Chondrocyte (in vitro differentiated cells): ENCODE data around the gene SPDL1. TPM values are rescaled to one million over a fixed set of nuclear protein-coding genes. Genes with fewer than 3 reads are reported as not detected.

Experiments used
- DNase-seq: peaks from one replicate; pipeline ENCODE4 v3.0.0; 2021; ENCODE audit warnings: mixed read lengths, low spot score
- H3K27ac Mint-ChIP-seq: one replicate; pipeline ENCODE4 v1.8.0; 2021; ENCODE audit warnings: mild to moderate bottlenecking, moderate library complexity, mixed read lengths; ENCODE audit not compliant: unreplicated experiment
- H3K27me3 Mint-ChIP-seq: 2 replicates; pipeline ENCODE4 v1.8.0; 2021; ENCODE audit warnings: low read depth, mixed read lengths
- H3K36me3 Mint-ChIP-seq: 2 replicates; pipeline ENCODE4 v1.8.0; 2021; ENCODE audit warnings: low read depth, mixed read lengths
- H3K4me1 Mint-ChIP-seq: 2 replicates; pipeline ENCODE4 v1.8.0; 2021; ENCODE audit warnings: low read depth, mild to moderate bottlenecking, mixed read lengths
- H3K4me3 Mint-ChIP-seq: one replicate; pipeline ENCODE4 v1.8.0; 2021; ENCODE audit warnings: mild to moderate bottlenecking, moderate library complexity, mixed read lengths; ENCODE audit not compliant: unreplicated experiment
- H3K9me3 Mint-ChIP-seq: 2 replicates; pipeline ENCODE4 v1.8.0; 2021; ENCODE audit warnings: low read depth, mixed read lengths
- total RNA-seq: library from RNA; stranded (reverse); gene quantifications from 3 replicates; pipeline ENCODE4 v1.2.1, GENCODE V29; 2021
- TF ChIP-seq, protein P1 (sequence below): fragments of 200-600 bp; sonication (generic); IDR thresholded peaks from 2 replicates; pipeline ENCODE4 v1.5.0; 2021; ENCODE audit warnings: antibody characterized with exemption, mild to moderate bottlenecking, moderate library complexity

Gene SPDL1
- total RNA-seq, 1 donor from 2014 or later, result 22.3 TPM

DNA sequence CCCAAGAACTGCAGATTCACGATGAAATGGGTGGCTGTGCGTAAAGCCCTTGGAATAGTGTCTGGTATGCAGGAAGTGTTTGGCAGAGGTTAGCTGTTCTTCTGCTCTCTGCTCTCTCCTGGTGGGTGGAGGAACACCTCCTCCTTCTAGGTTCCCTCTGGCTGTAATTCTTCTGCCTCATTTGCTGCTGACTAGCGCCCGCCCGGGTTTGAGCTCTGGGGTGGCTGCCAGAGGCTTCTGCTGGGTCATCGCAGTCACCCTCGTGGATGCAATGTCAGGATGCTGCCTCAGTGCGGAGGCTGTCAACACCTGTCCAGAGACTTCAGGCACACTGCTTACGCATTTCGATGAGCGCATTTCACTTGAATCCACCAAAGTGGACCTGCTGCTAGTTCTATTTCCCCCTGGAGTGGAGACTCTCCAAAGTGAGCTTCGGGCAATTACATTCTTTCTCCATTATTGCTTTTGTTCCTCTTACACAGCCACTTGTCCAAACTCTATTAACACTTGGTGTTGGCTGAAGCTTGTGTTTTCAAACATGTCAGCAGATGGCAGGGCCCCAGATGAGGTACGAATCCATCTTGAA, 65.2 kb downstream of the SPDL1 start:
- no peak for DNase-seq
- peaks cover 2% of the 10 kb centered on the region for H3K36me3 Mint-ChIP-seq
- TF ChIP-seq, protein P1, sequence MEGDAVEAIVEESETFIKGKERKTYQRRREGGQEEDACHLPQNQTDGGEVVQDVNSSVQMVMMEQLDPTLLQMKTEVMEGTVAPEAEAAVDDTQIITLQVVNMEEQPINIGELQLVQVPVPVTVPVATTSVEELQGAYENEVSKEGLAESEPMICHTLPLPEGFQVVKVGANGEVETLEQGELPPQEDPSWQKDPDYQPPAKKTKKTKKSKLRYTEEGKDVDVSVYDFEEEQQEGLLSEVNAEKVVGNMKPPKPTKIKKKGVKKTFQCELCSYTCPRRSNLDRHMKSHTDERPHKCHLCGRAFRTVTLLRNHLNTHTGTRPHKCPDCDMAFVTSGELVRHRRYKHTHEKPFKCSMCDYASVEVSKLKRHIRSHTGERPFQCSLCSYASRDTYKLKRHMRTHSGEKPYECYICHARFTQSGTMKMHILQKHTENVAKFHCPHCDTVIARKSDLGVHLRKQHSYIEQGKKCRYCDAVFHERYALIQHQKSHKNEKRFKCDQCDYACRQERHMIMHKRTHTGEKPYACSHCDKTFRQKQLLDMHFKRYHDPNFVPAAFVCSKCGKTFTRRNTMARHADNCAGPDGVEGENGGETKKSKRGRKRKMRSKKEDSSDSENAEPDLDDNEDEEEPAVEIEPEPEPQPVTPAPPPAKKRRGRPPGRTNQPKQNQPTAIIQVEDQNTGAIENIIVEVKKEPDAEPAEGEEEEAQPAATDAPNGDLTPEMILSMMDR, result peak; percentile 11
- no peak overlapping the region for H3K4me3 Mint-ChIP-seq
- H3K27ac Mint-ChIP-seq, result no peak overlapping the region
- no peaks in the 10 kb centered on the region for H3K9me3 Mint-ChIP-seq
- H3K4me1 Mint-ChIP-seq, result peaks cover 23% of the 10 kb centered on the region
- no peaks in the 10 kb centered on the region for H3K27me3 Mint-ChIP-seq

DNA sequence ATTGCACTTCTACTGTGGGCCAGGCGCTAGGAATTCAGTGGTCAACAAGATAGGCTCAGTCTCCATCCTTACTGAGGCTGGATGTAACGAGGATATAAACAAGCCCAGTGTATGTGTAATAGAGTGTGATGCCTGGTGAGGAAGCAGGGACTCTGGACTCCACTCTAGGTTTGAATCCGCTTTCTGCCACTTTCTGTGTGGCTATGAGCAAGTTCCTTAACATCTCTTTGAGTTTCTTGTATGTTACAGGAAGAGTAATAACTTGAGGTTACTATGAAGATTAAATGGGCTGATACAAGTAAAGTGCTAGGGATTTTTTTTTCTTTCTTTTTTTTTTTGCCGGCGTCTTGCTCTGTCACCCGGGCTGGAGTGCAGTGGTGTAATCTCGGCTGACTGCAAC, 65.9 kb downstream of the SPDL1 start:
- Mint-ChIP-seq H3K27ac (no peak overlapping the region), H3K4me1 (peaks cover 23% of the 10 kb centered on the region), H3K4me3 (no peak overlapping the region), H3K36me3 (peaks cover 2% of the 10 kb centered on the region), H3K27me3 (no peaks in the 10 kb centered on the region), H3K9me3 (no peaks in the 10 kb centered on the region)
- no peak for DNase-seq
- TF ChIP-seq, protein P1, result no peak

DNA sequence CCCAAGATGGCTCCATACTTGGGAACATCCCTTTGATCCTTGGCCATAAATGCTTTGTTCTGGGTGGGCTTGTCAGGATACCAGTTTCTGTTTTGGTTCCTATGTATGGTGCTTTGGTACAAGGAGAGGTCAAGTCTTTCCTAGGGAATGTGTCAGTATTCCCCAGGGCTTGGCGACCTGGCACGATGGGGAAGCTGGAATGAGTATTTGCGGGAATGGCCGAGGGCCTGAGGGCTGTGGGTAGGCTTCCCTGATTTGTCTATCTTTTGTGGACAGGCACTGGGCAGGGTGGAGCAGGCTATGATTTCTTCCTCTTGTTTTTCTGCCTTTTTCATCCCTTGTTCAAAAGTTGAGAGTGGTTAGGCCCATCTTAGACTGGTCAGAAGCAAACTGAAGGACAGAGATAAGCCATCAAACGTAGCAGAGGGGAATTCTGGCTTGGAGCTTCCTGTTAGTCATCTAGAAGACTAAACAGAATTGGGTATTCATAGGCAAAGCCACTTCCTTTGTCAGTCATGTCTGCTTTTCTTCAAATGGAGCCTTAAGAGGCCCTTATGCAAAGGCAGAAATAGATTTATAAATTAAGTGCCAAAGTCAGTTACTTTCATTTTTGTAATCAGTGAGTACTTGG, 67.2 kb downstream of the SPDL1 start:
- Mint-ChIP-seq H3K9me3 (no peaks in the 10 kb centered on the region), H3K27me3 (no peaks in the 10 kb centered on the region), H3K27ac (peak overlapping the region; percentile 58), H3K36me3 (peaks cover 2% of the 10 kb centered on the region), H3K4me1 (peaks cover 23% of the 10 kb centered on the region), H3K4me3 (no peak overlapping the region)
- no peak for DNase-seq
- TF ChIP-seq, protein P1, result no peak

DNA sequence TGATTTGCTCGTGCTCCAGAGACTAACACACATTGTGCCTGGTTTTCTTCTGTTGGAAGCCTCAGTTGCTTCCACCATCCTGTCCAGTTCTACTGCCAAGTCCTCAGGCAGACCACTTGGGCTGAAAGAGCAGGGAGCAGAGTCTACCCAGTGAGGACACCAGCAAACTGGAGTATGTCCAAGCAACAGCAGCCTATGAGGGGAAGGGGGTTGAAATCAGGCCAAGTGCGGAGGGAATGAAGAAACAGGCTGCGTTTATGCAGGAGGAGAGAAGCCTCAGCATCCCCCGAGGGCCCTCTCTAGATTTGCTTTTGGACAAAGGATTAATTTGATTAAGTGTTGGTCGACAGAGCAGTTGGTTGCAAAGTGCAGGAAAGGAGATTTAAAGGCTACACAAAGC, 68.0 kb downstream of the SPDL1 start:
- Mint-ChIP-seq H3K36me3 (peaks cover 2% of the 10 kb centered on the region), H3K4me1 (peaks cover 23% of the 10 kb centered on the region), H3K27ac (no peak overlapping the region), H3K27me3 (no peaks in the 10 kb centered on the region), H3K9me3 (no peaks in the 10 kb centered on the region), H3K4me3 (no peak overlapping the region)
- TF ChIP-seq, protein P1, result no peak
- no peak for DNase-seq

DNA sequence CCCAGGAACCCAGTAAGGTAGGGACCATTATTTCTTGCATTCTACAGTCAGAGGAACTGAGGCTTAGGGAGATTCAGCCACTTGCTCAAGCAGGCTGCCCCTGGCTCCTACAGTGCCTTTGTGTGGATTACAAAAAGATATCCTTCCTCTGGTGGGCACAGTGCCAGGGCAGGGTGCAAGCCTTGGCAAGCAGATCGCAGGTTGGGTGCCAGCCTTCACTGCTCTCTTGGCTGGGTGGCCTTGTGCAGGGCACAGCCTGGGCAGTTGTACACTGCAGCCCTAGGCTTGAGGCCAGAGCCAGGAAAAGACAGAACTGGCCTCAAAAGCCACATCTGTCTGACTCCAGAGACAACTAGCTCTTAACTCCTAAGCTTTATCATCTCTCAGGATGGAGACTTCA, 68.5 kb downstream of the SPDL1 start:
- no peak for DNase-seq
- Mint-ChIP-seq H3K4me3 (no peak overlapping the region), H3K27ac (no peak overlapping the region), H3K4me1 (peaks cover 23% of the 10 kb centered on the region), H3K9me3 (no peaks in the 10 kb centered on the region), H3K27me3 (no peaks in the 10 kb centered on the region), H3K36me3 (peaks cover 2% of the 10 kb centered on the region)
- TF ChIP-seq, protein P1, result no peak
